NCI-H1092 treated with DMSO at 0.1 percent for 48 hours (cell line): Measurements from ENCODE around the gene ULK4.
A peak's percentile ranks its signal among the peaks of the same experiment; 100 is the strongest.

ENCODE experiments used
- DNase-seq: peaks from one replicate; lab custom pipeline; 2025; lab: John Stamatoyannopoulos, UW

The ULK4 gene

GRCh38 chr3:41357271-41357670, 604.6 kb downstream of the ULK4 start:
- no peak for DNase-seq

DNA sequence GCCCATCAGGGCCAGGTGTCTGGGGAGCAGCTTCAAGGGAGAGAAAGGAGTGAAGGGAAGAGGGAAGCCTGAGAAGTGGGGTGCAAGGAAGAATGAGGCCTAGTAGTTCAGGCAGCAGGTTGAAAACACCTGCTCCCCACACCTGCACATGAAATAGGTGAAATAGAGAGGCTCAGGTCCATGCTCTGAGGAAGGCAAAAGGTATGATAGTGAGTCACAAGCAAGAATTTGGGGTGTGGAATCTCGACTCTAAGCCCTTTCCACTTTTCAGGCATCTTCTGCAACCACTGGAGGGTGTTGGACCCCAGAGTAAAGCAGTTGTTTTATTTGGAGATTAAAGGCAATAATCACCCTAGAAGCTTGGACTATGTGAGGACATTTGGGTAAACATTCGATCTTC, 605.1 kb downstream of the ULK4 start:
- no peak for DNase-seq

GRCh38 chr3:41352510-41352909, 609.4 kb downstream of the ULK4 start:
- no peak for DNase-seq

- no peak for DNase-seq
Measured at GRCh38 chr3:41350441-41350840, 611.5 kb downstream of the ULK4 start.

- DNase-seq: no peak
Measured at GRCh38 chr3:41348401-41348800, 613.5 kb downstream of the ULK4 start.

GRCh38 chr3:41346698-41347270, 615.1 kb downstream of the ULK4 start:
- DNase-seq: no peak

GRCh38 chr3:41345788-41346187, 616.1 kb downstream of the ULK4 start:
- DNase-seq: no peak

- DNase-seq: no peak
Measured at GRCh38 chr3:41339758-41340157, 622.1 kb downstream of the ULK4 start.

DNA sequence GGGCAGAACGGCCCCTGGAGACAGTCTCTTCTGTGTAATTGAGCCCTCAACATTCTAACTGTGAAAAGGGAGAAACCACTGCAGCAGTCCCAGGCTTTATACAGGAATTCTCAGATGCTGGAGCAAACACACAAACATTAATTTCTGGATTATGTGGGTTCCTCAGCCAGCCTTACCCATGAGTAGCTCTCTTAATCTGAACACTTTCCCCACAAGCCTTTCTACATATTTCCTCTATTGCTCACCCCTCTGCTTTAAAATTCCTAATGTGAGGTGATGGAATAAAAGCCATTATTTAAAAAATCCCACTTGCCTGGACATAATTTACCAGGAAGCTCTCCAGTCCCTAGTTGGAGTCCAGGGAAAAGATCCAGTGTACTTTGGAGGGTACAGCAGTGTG, 623.6 kb downstream of the ULK4 start:
- no peak for DNase-seq

GRCh38 chr3:41334426-41334825, 627.5 kb downstream of the ULK4 start:
- no peak for DNase-seq

GRCh38 chr3:41331041-41331440, 630.9 kb downstream of the ULK4 start:
- DNase-seq: no peak

GRCh38 chr3:41330465-41330864, 631.4 kb downstream of the ULK4 start:
- no peak for DNase-seq

DNA sequence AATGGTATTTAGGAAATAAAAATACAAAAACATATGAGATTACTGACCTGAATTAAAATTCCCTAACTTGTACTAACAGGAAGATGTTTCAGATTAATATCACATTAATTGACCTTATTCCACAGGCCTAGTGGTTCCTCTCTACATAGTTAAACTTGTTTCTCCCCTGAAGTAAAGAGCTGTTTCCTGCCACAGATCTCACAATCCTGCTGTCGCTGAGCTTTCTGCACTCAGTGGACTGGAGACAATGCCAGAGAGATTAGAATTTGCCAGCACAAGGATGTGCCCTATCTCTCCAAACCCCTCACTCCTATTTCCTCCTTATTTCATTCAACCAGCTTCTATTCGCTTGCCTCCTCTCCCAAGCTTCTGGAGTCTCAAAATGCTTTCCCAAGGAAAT, 632.0 kb downstream of the ULK4 start:
- no peak for DNase-seq

- no peak for DNase-seq
Measured at GRCh38 chr3:41328926-41329325, 633.0 kb downstream of the ULK4 start.

DNA sequence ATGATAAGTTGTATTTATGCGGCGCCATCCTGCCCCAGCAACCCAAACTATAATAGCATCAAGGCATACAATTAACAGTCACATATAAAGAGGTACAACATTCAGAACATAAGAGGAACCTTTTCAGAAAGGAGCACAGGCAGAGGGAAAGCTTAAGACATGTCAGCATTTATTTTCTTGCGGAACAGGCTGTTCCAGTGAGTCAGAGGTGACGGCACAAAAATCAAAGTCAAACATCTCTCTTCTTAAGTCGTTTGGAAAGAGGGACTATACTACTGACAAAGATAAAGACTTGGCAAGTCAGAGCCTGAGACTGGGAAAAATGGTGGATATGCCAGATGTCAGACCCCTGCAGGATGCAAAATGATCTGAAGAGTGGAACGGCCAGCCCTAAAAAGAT, 634.2 kb downstream of the ULK4 start:
- no peak for DNase-seq

- DNase-seq: peak; percentile 74
Measured at GRCh38 chr3:41324156-41324475, 637.8 kb downstream of the ULK4 start.

GRCh38 chr3:41323467-41324155, 638.3 kb downstream of the ULK4 start:
- DNase-seq: no peak

GRCh38 chr3:41321642-41321980, 640.3 kb downstream of the ULK4 start:
- DNase-seq: no peak

GRCh38 chr3:41320953-41321641, 640.8 kb downstream of the ULK4 start:
- DNase-seq: no peak

DNA sequence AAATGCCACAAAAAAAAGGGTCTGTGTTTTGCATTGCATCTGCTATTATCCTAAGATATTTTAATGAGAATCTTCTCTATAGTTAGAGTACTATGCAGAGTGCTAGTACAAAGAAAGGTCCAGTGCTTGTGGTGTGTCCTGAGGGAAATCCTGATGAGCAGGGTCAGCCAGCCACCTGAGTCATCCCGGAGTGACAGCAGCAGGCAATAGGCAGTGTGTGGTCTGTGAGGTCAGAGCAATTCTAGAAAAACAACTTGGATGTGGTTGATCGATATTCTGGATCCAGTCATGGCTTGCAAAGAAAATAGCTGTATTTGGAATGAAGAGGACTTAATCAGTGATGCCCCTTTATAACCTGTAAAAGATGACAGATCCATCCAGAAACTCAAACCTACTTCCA, 643.4 kb downstream of the ULK4 start:
- no peak for DNase-seq

GRCh38 chr3:41317718-41318117, 644.2 kb downstream of the ULK4 start:
- DNase-seq: no peak

DNA sequence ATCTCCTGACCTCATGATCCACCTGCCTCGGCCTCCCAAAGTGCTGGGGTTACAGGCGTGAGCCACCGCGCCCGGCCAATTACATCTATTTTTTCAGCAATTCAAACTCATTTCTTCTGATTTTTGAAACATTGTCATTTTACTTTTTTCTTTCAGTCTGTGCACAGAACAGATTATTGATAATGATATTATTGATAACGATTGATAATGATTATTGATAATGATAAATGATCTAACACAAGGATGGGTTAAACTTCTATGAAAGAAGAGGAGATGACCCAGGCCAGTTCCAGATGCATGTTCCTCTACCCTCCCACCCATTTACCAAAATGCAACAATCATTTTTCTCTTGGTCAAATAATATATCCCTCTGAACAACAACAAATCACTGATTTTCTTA, 644.6 kb downstream of the ULK4 start:
- no peak for DNase-seq

- DNase-seq: no peak
Measured at GRCh38 chr3:41315126-41315525, 646.8 kb downstream of the ULK4 start.

- no peak for DNase-seq
Measured at GRCh38 chr3:41308119-41308518, 653.8 kb downstream of the ULK4 start.
